Activated CD4-positive, alpha-beta memory T cell treated with anti-CD3 and anti-CD28 coated beads, Interleukin-2, amount 10 ng/mL, durations not matched to agents 7 days and 5 days (primary cell): ENCODE data around the gene MYH9. TPM values are rescaled to one million over a fixed set of nuclear protein-coding genes. Genes with fewer than 3 reads are reported as not detected.
A peak's percentile ranks its signal among the peaks of the same experiment; 100 is the strongest.
"Not testable (repeated sequence)": the region's sequence is repeated elsewhere in the genome, so short reads cannot be mapped to it uniquely, and the experiment has no call there.

ENCODE experiments used
- CTCF ChIA-PET: fragments of 350-600 bp; sonication (Branson Sonifier 250); formaldehyde crosslinking; loops from one replicate; lab custom pipeline; 2021; ENCODE audit warnings: antibody characterized with exemption, inconsistent platforms; lab: Charles Lee
- POLR2A ChIA-PET: fragments of 350-600 bp; sonication (Branson Sonifier 250); formaldehyde crosslinking; loops from one replicate; lab custom pipeline; 2021; ENCODE audit warnings: antibody characterized with exemption; lab: Charles Lee
- DNase-seq: peaks from one replicate; pipeline ENCODE4 v3.0.0-alpha.2; 2020
- H3K27ac Mint-ChIP-seq: one replicate; pipeline ENCODE4 v1.8.0; 2021; ENCODE audit warnings: mild to moderate bottlenecking, mixed read lengths
- H3K27me3 Mint-ChIP-seq: one replicate; pipeline ENCODE4 v1.8.0; 2021; ENCODE audit warnings: mixed read lengths
- H3K36me3 Mint-ChIP-seq: one replicate; pipeline ENCODE4 v1.8.0; 2021; ENCODE audit warnings: low read depth, mixed read lengths
- H3K4me1 Mint-ChIP-seq: one replicate; pipeline ENCODE4 v1.8.0; 2021; ENCODE audit warnings: mixed read lengths
- H3K4me3 Mint-ChIP-seq: one replicate; pipeline ENCODE4 v1.8.0; 2021; ENCODE audit warnings: mild to moderate bottlenecking, mixed read lengths
- H3K9me3 Mint-ChIP-seq: one replicate; pipeline ENCODE4 v1.8.0; 2021; ENCODE audit warnings: mixed read lengths
- total RNA-seq, 2 experiments: library from RNA; stranded (reverse); gene quantifications; one replicate each; pipeline ENCODE4 v1.2.3, GENCODE V29; 2021

MYH9 gene
- total RNA-seq, 2 experiments from 2014 or later, result 840 to 865 TPM

GRCh38 chr22:36409554-36409910 is 21.8 kb upstream of the MYH9 start:
- H3K27me3 Mint-ChIP-seq, H3K36me3 Mint-ChIP-seq, DNase-seq, CTCF ChIA-PET, H3K9me3 Mint-ChIP-seq: not testable (repeated sequence)
- Mint-ChIP-seq H3K4me3 (peak overlapping the region; percentile 65), H3K4me1 (peaks cover 67% of the 10 kb centered on the region), H3K27ac (peak overlapping the region; percentile 75)
- POLR2A ChIA-PET, result interaction anchor here (1.0 to 1.3 kb wide), 3 partner anchors 10 to 25 kb away, joined by 3 to 6 read pairs (median 3); partner anchors contain the start of gene MYH9

DNA sequence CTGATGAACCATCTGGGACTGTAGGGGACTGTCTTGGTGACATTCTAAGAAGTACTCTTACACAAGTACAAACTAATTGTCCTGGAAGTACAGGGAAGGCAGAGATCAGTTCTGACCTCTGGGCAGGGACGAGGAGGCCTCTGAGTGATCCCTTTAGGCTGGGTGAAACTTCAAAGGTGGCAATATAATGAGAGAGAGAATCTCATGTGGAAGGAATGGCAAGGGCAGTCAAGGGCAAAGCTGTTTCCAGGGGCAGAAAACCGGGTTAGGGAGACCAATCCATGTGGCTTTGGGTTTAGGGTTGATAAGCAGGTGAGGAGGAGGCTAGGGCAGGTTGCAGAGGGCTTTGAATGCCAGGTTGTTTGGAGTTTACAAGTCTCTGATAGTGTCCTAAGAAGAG is 21.3 kb upstream of the MYH9 start:
- H3K36me3 Mint-ChIP-seq, result peaks cover 7% of the 10 kb centered on the region
- DNase-seq, result no peak
- ChIA-PET POLR2A (interaction anchor here (1.0 kb wide), 1 partner anchor 24 kb away, joined by 3 read pairs; no protein-coding TSS in a partner anchor), CTCF (interaction anchor here (0.6 kb wide), 1 partner anchor 693 kb away, joined by 3 read pairs; no protein-coding TSS in a partner anchor)
- H3K4me3 Mint-ChIP-seq, result no peak overlapping the region
- H3K27ac Mint-ChIP-seq, result peak overlapping the region; percentile 56
- H3K9me3 Mint-ChIP-seq, result no peaks in the 10 kb centered on the region
- H3K4me1 Mint-ChIP-seq, result peaks cover 72% of the 10 kb centered on the region
- no peaks in the 10 kb centered on the region for H3K27me3 Mint-ChIP-seq

- Mint-ChIP-seq H3K27ac (peak overlapping the region; percentile 99), H3K27me3 (no peaks in the 10 kb centered on the region), H3K36me3 (peaks cover 7% of the 10 kb centered on the region), H3K4me1 (peaks cover 69% of the 10 kb centered on the region), H3K4me3 (no peak overlapping the region), H3K9me3 (no peaks in the 10 kb centered on the region)
- CTCF ChIA-PET, result interaction anchor here (0.9 to 2.0 kb wide), 5 partner anchors 45 to 168 kb away, joined by 3 to 11 read pairs (median 4); no protein-coding TSS in a partner anchor
- no peak for DNase-seq
- POLR2A ChIA-PET, result interaction anchor here (0.9 to 4.4 kb wide), 6 partner anchors 8 to 49 kb away, joined by 3 to 65 read pairs (median 14); partner anchors contain the start of gene MYH9
Measured at GRCh38 chr22:36406721-36407120, 19.0 kb upstream of the MYH9 start.

- Mint-ChIP-seq H3K4me3 (peak overlapping the region; percentile 22), H3K27me3 (no peaks in the 10 kb centered on the region), H3K9me3 (no peaks in the 10 kb centered on the region), H3K36me3 (peaks cover 6% of the 10 kb centered on the region), H3K4me1 (peaks cover 68% of the 10 kb centered on the region), H3K27ac (peak overlapping the region; percentile 99)
- CTCF ChIA-PET, result interaction anchor here (0.9 to 2.0 kb wide), 8 partner anchors 18 to 168 kb away, joined by 3 to 11 read pairs (median 4); no protein-coding TSS in a partner anchor
- peak; percentile 80 for DNase-seq
- POLR2A ChIA-PET, result interaction anchor here (0.6 to 4.4 kb wide), 13 partner anchors 9 to 123 kb away, joined by 3 to 65 read pairs (median 5); partner anchors contain the start of genes EIF3D, MYH9 and TXN2
Measured at GRCh38 chr22:36405671-36406538, 18.1 kb upstream of the MYH9 start.

- Mint-ChIP-seq H3K4me1 (peaks cover 65% of the 10 kb centered on the region), H3K4me3 (peak overlapping the region; percentile 22), H3K36me3 (no peaks in the 10 kb centered on the region), H3K27me3 (no peaks in the 10 kb centered on the region), H3K9me3 (no peaks in the 10 kb centered on the region), H3K27ac (peak overlapping the region; percentile 99)
- peak; percentile 45 for DNase-seq
- ChIA-PET POLR2A (interaction anchor here (0.6 to 4.4 kb wide), 13 partner anchors 8 to 124 kb away, joined by 3 to 65 read pairs (median 6); partner anchors contain the start of genes EIF3D, MYH9 and TXN2), CTCF (interaction anchor here (0.8 to 2.0 kb wide), 9 partner anchors 19 to 119 kb away, joined by 3 to 11 read pairs (median 4); no protein-coding TSS in a partner anchor)
Measured at GRCh38 chr22:36405221-36405661, 17.5 kb upstream of the MYH9 start.

DNA sequence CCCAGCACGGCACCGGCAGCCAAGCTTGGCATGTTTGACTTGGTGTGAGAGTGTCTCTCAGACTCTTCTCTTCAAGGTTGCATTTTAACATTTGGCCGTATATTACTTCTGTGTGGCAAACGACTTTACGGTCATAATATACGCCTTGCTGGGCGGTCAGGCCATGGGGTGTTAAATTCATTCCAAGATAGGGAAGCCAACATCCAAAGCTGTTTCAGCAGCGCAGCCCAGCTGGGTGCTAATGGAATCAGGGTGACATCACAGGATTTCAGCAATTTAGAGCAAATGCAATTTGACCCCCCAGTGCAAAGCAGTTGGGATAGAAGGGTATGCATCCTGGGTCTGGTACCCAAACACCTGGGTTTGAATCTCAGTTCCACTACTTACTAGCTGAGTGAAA is 16.7 kb upstream of the MYH9 start:
- CTCF ChIA-PET, result interaction anchor here (0.8 to 1.7 kb wide), 5 partner anchors 20 to 103 kb away, joined by 3 to 6 read pairs (median 4); no protein-coding TSS in a partner anchor
- peaks cover 62% of the 10 kb centered on the region for H3K4me1 Mint-ChIP-seq
- H3K9me3 Mint-ChIP-seq, result no peaks in the 10 kb centered on the region
- DNase-seq, result no peak
- no peaks in the 10 kb centered on the region for H3K36me3 Mint-ChIP-seq
- POLR2A ChIA-PET, result interaction anchor here (1.4 to 4.4 kb wide), 6 partner anchors 18 to 72 kb away, joined by 6 to 65 read pairs (median 15); partner anchors contain the start of gene MYH9
- peak overlapping the region; percentile 99 for H3K27ac Mint-ChIP-seq
- no peak overlapping the region for H3K4me3 Mint-ChIP-seq
- H3K27me3 Mint-ChIP-seq, result no peaks in the 10 kb centered on the region

GRCh38 chr22:36399472-36399778 is 11.7 kb upstream of the MYH9 start:
- H3K27me3 Mint-ChIP-seq, result no peaks in the 10 kb centered on the region
- peaks cover 4% of the 10 kb centered on the region for H3K36me3 Mint-ChIP-seq
- DNase-seq, result no peak
- ChIA-PET POLR2A (interaction anchor here (0.7 to 1.2 kb wide), 3 partner anchors 8 to 53 kb away, joined by 3 read pairs; no protein-coding TSS in a partner anchor), CTCF (no interaction called here)
- H3K9me3 Mint-ChIP-seq, result no peaks in the 10 kb centered on the region
- peak overlapping the region; percentile 9 for H3K4me3 Mint-ChIP-seq
- H3K4me1 Mint-ChIP-seq, result peaks cover 50% of the 10 kb centered on the region
- peak overlapping the region; percentile 67 for H3K27ac Mint-ChIP-seq

DNA sequence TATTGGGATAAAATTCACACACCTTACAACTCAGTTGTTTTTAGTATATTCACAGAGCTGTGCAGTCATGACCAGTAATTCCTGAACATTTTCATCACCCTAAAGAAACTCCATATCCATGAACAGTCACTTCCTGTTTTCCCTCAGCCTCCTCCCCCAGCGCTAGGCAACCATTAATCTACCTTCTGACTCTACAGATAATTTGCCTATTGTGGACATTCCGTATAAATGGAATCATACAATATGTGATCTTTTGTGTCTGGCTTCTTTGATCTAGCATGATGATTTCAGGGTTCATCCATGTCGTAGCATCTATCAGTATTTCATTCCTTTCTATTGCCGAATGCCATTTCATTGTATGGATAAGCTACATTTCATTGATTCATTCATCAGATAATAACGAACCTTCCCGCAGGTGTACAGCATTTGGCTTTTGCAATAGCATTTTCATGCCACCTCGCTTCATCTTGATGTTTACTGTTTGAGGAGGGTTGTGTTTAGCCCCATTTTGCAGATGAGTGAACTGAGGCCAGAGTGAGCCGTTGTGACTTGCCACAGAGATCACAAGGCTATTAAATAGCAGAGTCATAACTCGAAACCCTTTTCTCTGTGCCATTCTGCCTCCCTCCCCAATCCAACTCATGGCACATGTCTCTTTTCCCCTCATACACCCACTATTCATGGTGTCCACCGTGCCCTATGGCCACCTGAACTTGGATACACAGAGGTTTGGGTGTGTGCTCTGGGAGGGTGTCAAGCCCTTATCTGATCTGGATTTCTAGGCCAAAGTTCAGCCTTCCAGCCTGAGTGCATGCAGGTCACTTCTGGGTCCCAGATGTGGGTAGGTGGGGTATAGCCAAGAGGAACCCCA is 11.1 kb upstream of the MYH9 start:
- Mint-ChIP-seq H3K27me3 (no peaks in the 10 kb centered on the region), H3K27ac (peak overlapping the region; percentile 67), H3K36me3 (peaks cover 4% of the 10 kb centered on the region), H3K4me3 (no peak overlapping the region), H3K4me1 (peaks cover 46% of the 10 kb centered on the region), H3K9me3 (no peaks in the 10 kb centered on the region)
- POLR2A ChIA-PET, result interaction anchor here (1.0 to 1.5 kb wide), 3 partner anchors 9 to 17 kb away, joined by 3 to 4 read pairs (median 3); no protein-coding TSS in a partner anchor
- DNase-seq, result no peak
- CTCF ChIA-PET, result interaction anchor here (1.3 to 1.4 kb wide), 2 partner anchors 10 to 24 kb away, joined by 3 read pairs; partner anchors contain the start of gene MYH9

- H3K9me3 Mint-ChIP-seq, result no peaks in the 10 kb centered on the region
- H3K36me3 Mint-ChIP-seq, result peaks cover 4% of the 10 kb centered on the region
- peaks cover 40% of the 10 kb centered on the region for H3K4me1 Mint-ChIP-seq
- CTCF ChIA-PET, result interaction anchor here (0.6 to 1.4 kb wide), 3 partner anchors 9 to 84 kb away, joined by 3 to 5 read pairs (median 3); partner anchors contain the start of gene MYH9
- H3K27me3 Mint-ChIP-seq, result no peaks in the 10 kb centered on the region
- POLR2A ChIA-PET, result interaction anchor here (0.8 to 1.5 kb wide), 4 partner anchors 8 to 14 kb away, joined by 3 to 4 read pairs (median 3); partner anchors contain the start of gene MYH9
- no peak overlapping the region for H3K4me3 Mint-ChIP-seq
- no peak overlapping the region for H3K27ac Mint-ChIP-seq
- DNase-seq, result no peak
Measured at GRCh38 chr22:36397131-36398093, 9.6 kb upstream of the MYH9 start.

GRCh38 chr22:36395915-36396314 is 8.1 kb upstream of the MYH9 start:
- ChIA-PET POLR2A (interaction anchor here (0.8 kb wide), 1 partner anchor 8 kb away, joined by 3 read pairs; the partner anchor contains the start of gene MYH9), CTCF (no interaction called here)
- no peak for DNase-seq
- Mint-ChIP-seq H3K36me3 (peaks cover 7% of the 10 kb centered on the region), H3K9me3 (no peaks in the 10 kb centered on the region), H3K27ac (peak overlapping the region; percentile 4), H3K27me3 (no peaks in the 10 kb centered on the region), H3K4me1 (peaks cover 41% of the 10 kb centered on the region), H3K4me3 (no peak overlapping the region)
